Loucy (cell line): ENCODE results near the gene SDCCAG8.

Experiments used
- H2AFZ ChIP-seq: fragments of 200-600 bp; sonication (generic); 2 replicates; pipeline ENCODE4 v1.6.0; 2016; ENCODE audit warnings: antibody characterized with exemption, mild to moderate bottlenecking, low read length, moderate library complexity
- H3F3A ChIP-seq: fragments of 200-600 bp; 2 replicates; pipeline ENCODE4 v1.6.0; 2016; ENCODE audit warnings: antibody characterized with exemption, low read depth, mild to moderate bottlenecking
- H3K27me3 ChIP-seq: fragments of 200-600 bp; sonication (generic); 2 replicates; pipeline ENCODE4 v1.6.1; 2014; ENCODE audit warnings: low read length, mild to moderate bottlenecking; ENCODE audit not compliant: insufficient read depth, poor library complexity, severe bottlenecking
- H3K36me3 ChIP-seq: fragments of 200-600 bp; sonication (generic); 2 replicates; pipeline ENCODE4 v1.6.1; 2016; ENCODE audit warnings: low read length; ENCODE audit not compliant: insufficient read depth
- H3K4me1 ChIP-seq: fragments of 200-600 bp; sonication (generic); 2 replicates; pipeline ENCODE4 v1.5.1; 2014; ENCODE audit warnings: low read length, mild to moderate bottlenecking; ENCODE audit not compliant: insufficient read depth, poor library complexity, severe bottlenecking
- H3K4me2 ChIP-seq: fragments of 200-600 bp; sonication (generic); 2 replicates; pipeline ENCODE4 v1.6.0; 2014; ENCODE audit warnings: antibody characterized with exemption, low read length, low read depth, mild to moderate bottlenecking; ENCODE audit not compliant: poor library complexity, severe bottlenecking
- H3K4me3 ChIP-seq: fragments of 200-600 bp; sonication (generic); 2 replicates; pipeline ENCODE4 v1.5.1; 2014; ENCODE audit warnings: low read length, mild to moderate bottlenecking, mixed read lengths; ENCODE audit not compliant: poor library complexity, severe bottlenecking
- H3K79me2 ChIP-seq: fragments of 200-600 bp; sonication (generic); 2 replicates; pipeline ENCODE4 v1.6.1; 2014; ENCODE audit warnings: low read length; ENCODE audit not compliant: insufficient read depth
- H3K9ac ChIP-seq: fragments of 200-600 bp; sonication (generic); 2 replicates; pipeline ENCODE4 v1.6.0; 2014; ENCODE audit warnings: mild to moderate bottlenecking, low read depth, low read length, moderate library complexity; ENCODE audit not compliant: poor library complexity, severe bottlenecking
- H3K9me2 ChIP-seq: fragments of 200-600 bp; sonication (generic); replicated peaks from 2 replicates; pipeline ENCODE4 v1.6.1; 2016; ENCODE audit warnings: low read depth, low read length, mixed read lengths
- H3K9me3 ChIP-seq: fragments of 200-600 bp; sonication (generic); 2 replicates; pipeline ENCODE4 v1.6.1; 2014; ENCODE audit warnings: mild to moderate bottlenecking, antibody characterized with exemption, low read length, low read depth; ENCODE audit not compliant: insufficient read depth
- H4K20me1 ChIP-seq: fragments of 200-600 bp; sonication (generic); 2 replicates; pipeline ENCODE4 v1.6.0; 2014; ENCODE audit warnings: antibody characterized with exemption, low read length, mild to moderate bottlenecking; ENCODE audit not compliant: insufficient read depth, poor library complexity, severe bottlenecking
- CTCF ChIP-seq: fragments of 200-600 bp; sonication (generic); conservative IDR thresholded peaks from 2 replicates; pipeline ENCODE4 v1.5.1; 2014; ENCODE audit warnings: mild to moderate bottlenecking, antibody characterized with exemption, low read length
- EZH2phosphoT487 ChIP-seq: fragments of 200-600 bp; IDR thresholded peaks from 2 replicates; pipeline ENCODE4 v1.6.1; 2018; ENCODE audit warnings: antibody characterized with exemption, mild to moderate bottlenecking, moderate library complexity, borderline replicate concordance

The SDCCAG8 gene

GRCh38 chr1:243549108-243549507 lies 293.3 kb downstream of the SDCCAG8 start:
- TF ChIP-seq CTCF (no peak), EZH2phosphoT487 (no peak)
- no peak overlapping the region for H3K4me3 ChIP-seq
- H3K4me2 ChIP-seq, result no peak overlapping the region
- no peaks in the 10 kb centered on the region for H3K27me3 ChIP-seq
- no peaks in the 10 kb centered on the region for H3K4me1 ChIP-seq
- H3K9me3 ChIP-seq, result no peaks in the 10 kb centered on the region
- H3K79me2 ChIP-seq, result no peaks in the 10 kb centered on the region
- no peak overlapping the region for H3K9ac ChIP-seq
- no peak overlapping the region for H2AFZ ChIP-seq
- H3K36me3 ChIP-seq, result no peaks in the 10 kb centered on the region
- no peaks in the 10 kb centered on the region for H3F3A ChIP-seq
- no peaks in the 10 kb centered on the region for H4K20me1 ChIP-seq
- H3K9me2 ChIP-seq, result no peaks in the 10 kb centered on the region
